H4 (cell line): ENCODE measurements around the gene OR6C74. TPM values are rescaled to one million over a fixed set of nuclear protein-coding genes. Genes with fewer than 3 reads are reported as not detected.

Experiments used
- DNase-seq: peaks from one replicate; pipeline ENCODE4 v3.0.0-alpha.2; 2015; ENCODE audit warnings: low spot score
- total RNA-seq: library from RNA; depleted of rRNA; stranded (reverse); fragments of >200 nt; shearing (Covaris generic); gene quantifications from 2 replicates; pipeline ENCODE4 v1.2.3, GENCODE V29; 2014; rRNA removed

Gene OR6C74
- total RNA-seq = not detected in 2 replicates

DNA sequence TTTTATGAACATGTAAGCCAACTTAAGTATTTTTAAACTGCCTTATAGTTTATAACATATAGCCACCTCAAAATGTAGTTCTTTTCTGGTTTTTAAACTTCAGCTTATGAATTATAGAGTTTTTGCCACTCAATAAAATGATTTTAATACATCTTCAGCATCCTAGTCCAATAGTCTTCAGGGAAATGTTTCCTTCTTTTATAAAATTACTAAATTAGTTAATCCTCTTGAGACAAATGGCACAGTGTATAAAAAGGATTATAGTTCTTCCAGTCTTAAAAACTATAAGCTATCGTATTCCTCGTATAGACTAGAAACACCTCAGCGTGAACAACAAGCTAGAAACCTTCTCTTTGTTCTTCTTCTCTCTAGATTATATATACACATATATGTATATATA lies at the start of gene OR6C74:
TSS of gene OR6C74 (plus strand) at position 301 of the 400 bp plus-strand sequence. CDS start 2,679 bp downstream, outside the sequence.
- no peak for DNase-seq

GRCh38 chr12:55220725-55221124 lies 23.7 kb upstream of the OR6C74 start, which contains the start of gene OR10A7:
Gene OR10A7 (plus strand): TSS chr12:55221025. CDS start chr12:55221025, 0 bp downstream.
- DNase-seq = no peak

DNA sequence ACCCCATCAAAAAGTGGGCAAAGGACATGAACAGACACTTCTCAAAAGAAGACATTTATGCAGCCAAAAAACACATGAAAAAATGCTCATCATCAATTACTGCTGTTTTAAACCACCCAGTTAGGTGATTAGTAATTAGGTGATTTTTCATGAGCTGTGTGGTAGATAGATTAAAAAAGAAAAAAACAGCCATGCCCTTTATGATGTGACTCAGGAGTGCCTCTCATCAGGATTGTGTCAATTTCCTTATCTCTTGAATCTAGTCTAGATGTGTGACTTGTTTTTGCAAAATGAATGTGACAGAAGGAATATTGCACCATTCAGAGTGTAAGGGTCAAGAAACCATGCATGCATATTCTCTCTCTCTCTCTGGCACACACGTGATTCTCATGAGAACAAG lies 17.9 kb upstream of the OR6C74 start:
- DNase-seq = no peak

- no peak for DNase-seq
Observed at GRCh38 chr12:55227643-55228042, 16.8 kb upstream of the OR6C74 start.

DNA sequence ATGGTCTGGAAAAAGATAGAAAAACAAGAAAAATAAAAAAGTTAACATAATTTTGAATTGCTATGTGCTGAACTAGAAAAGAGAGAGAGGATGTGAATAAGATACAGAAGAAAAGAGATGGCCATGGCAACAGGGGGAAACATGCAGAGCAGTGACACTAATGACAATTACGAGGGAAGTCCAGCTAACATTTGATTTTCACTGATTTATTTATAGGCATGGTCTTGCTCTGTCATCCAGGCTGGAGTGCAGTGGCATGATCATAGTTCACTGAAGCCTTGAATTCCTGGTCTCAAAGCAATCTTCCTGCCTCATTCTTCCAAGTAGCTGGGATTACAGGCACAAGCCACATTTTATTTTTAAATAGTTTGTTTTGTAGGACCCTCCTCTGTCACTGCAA lies 1.8 kb downstream of the OR6C74 start:
- no peak for DNase-seq

- DNase-seq = no peak
Observed at GRCh38 chr12:55250944-55251343, 6.5 kb downstream of the OR6C74 start.

- DNase-seq = no peak
Observed at GRCh38 chr12:55253281-55253680, 8.9 kb downstream of the OR6C74 start.

DNA sequence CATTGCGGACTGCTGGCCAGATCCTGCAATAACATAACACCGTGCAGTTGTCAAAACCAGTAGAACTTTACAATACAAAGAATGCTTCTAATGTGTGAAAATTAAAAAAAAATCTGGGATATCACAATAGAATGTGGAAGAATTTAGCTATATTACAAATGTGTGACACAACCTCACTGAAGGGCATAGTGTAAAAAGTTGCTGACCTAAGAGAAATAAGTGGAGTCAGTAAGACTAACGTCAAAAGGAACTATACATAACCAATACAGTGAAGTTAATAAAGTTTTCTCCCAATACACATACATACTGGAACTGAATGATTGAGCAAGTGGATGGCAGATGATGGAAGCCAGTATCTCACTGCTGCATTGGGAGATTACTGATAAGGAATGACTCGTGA lies 12.4 kb downstream of the OR6C74 start:
- DNase-seq = no peak

DNA sequence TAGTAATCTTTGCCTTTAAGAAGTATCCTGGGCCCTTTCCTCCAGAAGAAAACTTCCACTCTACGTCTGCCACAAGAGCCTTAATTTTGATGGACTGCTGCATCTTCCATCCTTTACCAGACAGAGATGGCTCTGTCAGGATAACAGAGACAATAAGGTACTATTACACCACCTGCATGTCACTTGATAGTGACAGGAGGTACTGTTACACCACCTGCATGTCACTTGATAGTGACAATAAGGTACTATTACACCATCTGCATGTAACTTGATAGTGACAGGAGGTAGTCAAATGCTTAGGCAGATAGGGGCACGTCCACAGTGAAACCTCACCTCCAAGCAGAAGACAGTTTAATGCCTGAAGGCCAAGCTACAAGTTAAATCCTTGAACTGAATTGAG lies 13.9 kb downstream of the OR6C74 start:
- DNase-seq = no peak

DNA sequence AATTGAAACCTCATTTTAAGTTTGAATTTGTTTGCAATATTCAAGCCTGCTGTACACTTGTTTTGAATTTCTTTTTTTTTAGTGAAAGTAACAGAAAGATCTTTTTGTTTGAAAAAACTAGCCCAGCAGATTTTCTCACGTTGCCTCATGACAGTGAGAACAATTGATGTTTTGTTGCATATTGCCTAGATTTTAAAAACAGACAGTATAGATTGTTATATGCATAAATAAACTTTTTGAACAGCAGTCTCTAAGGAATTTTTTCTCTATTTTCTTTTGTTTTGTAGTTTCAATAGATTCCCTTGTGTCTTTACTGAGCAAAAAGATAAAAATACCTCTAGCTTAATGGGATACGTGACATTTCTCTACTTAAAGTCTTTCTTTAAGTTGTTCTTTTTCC lies 36.6 kb downstream of the OR6C74 start:
- no peak for DNase-seq

DNA sequence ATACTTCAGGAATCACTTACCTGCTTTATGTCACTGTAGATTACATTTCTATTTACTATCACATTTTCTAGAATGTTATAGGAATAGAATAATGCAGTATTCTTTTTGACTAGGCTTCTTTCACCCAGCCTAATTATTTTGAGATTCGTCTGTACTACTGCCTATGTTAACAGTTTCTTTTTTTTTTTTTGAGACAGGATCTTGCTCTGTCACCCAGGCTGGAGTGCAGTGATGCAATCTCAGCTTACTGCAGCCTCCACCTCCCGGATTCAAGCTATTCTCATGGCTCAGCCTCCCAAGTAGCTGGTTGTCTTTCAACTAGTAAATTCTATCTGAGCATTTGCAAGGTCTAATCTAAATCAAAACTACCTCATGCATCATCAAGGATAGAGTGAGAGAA lies 45.6 kb downstream of the OR6C74 start:
- no peak for DNase-seq

Other genes with a start within 250 kb of the OR6C74 start
- not detected in 2 replicates for gene NEUROD4, start 224.6 kb upstream of the OR6C74 start, total RNA-seq
- gene OR9K2, start 118.2 kb upstream of the OR6C74 start, total RNA-seq = not detected in 2 replicates
- not detected in 2 replicates for gene OR10A7, start 23.6 kb upstream of the OR6C74 start, total RNA-seq
- not detected in 2 replicates for gene OR6C6, start 52.0 kb downstream of the OR6C74 start, total RNA-seq
- not detected in 2 replicates for gene OR6C1, start 69.7 kb downstream of the OR6C74 start, total RNA-seq
- not detected in 2 replicates for gene OR6C3, start 86.1 kb downstream of the OR6C74 start, total RNA-seq
- gene OR6C75, start 118.4 kb downstream of the OR6C74 start, total RNA-seq = not detected in 2 replicates
- not detected in 2 replicates for gene OR6C65, start 155.9 kb downstream of the OR6C74 start, total RNA-seq
- not detected in 2 replicates for gene OR6C76, start 181.6 kb downstream of the OR6C74 start, total RNA-seq
- gene OR6C2, start 199.5 kb downstream of the OR6C74 start, total RNA-seq = not detected in 2 replicates
- not detected in 2 replicates for gene OR6C70, start 225.5 kb downstream of the OR6C74 start, total RNA-seq
- gene OR6C68, start 247.8 kb downstream of the OR6C74 start, total RNA-seq = not detected in 2 replicates